ENCODE data around the gene TMCO4.

GRCh38 chr1:19656134-19656779 is 143.5 kb downstream of the TMCO4 start:
- TF ChIP-seq CTCF (conservative IDR thresholded peaks at IDR 0.05; ENCODE audit: low read depth, low read length) (no peak), CEBPB (IDR thresholded peaks at IDR 0.05; ENCODE audit: low read depth, low read length) (no peak), FOS (IDR thresholded peaks at IDR 0.05; ENCODE audit: low read depth, low read length) (no peak), MAZ (IDR thresholded peaks at IDR 0.05; ENCODE audit: borderline replicate concordance, low read depth, low read length) (no peak), RAD21 (IDR thresholded peaks at IDR 0.05; ENCODE audit: low read length) (no peak), POLR2A (IDR thresholded peaks at IDR 0.05; ENCODE audit: low read depth, low read length) (no peak), BHLHE40 (IDR thresholded peaks at IDR 0.05; ENCODE audit: low read depth, low read length) (no peak), ELK1 (IDR thresholded peaks at IDR 0.05; ENCODE audit: borderline replicate concordance, low read depth, low read length) (no peak), NFE2L2 (IDR thresholded peaks at IDR 0.05; ENCODE audit: low read depth, low read length) (no peak), RCOR1 (IDR thresholded peaks at IDR 0.05; ENCODE audit: insufficient replicate concordance, low read length) (no peak), RFX5 (IDR thresholded peaks at IDR 0.05; ENCODE audit: low read depth, low read length) (no peak), SMC3 (IDR thresholded peaks at IDR 0.05; ENCODE audit: low read depth, low read length) (no peak), CHD1 (IDR thresholded peaks at IDR 0.05; ENCODE audit: low read depth, low read length) (no peak)
